Measurements from ENCODE around the gene PHYKPL. TPM values are rescaled to one million over a fixed set of nuclear protein-coding genes. Genes with fewer than 3 reads are reported as not detected.
A peak's percentile ranks its signal among the peaks of the same experiment; 100 is the strongest.
"Not testable (repeated sequence)": the region's sequence is repeated elsewhere in the genome, so short reads cannot be mapped to it uniquely, and the experiment has no call there.

Gene PHYKPL
- total and polyA plus RNA-seq, 8 donors = 71.9 to 155 (median 133) TPM

- Histone ChIP-seq H3K27ac (no peak overlapping the region), H3K4me1 (no peaks in the 10 kb centered on the region), H3K4me3 (no peak overlapping the region), H3K36me3 (no peaks in the 10 kb centered on the region), H3K9me3 (no peaks in the 10 kb centered on the region), H3K27me3 (no peaks in the 10 kb centered on the region)
- no peak for TF ChIP-seq CTCF (IDR thresholded peaks at IDR 0.05)
- intact Hi-C loops (cut with DNase I) = no loop called here
- peak in 1 of 4 donors; percentile 43 for DNase-seq
- ATAC-seq = no peak
Observed at GRCh38 chr5:178259623-178260536, 27.3 kb upstream of the PHYKPL start.

GRCh38 chr5:178257650-178258049 lies 25.0 kb upstream of the PHYKPL start:
- intact Hi-C loops (cut with DNase I) = no loop called here
- no peak for ATAC-seq

GRCh38 chr5:178256746-178257145 lies 24.1 kb upstream of the PHYKPL start:
- ATAC-seq (no peak), DNase-seq (no peak)
- Histone ChIP-seq H3K9me3 (no peaks in the 10 kb centered on the region), H3K27ac (no peak overlapping the region), H3K36me3 (no peaks in the 10 kb centered on the region), H3K4me1 (no peaks in the 10 kb centered on the region), H3K4me3 (no peak overlapping the region), H3K27me3 (no peaks in the 10 kb centered on the region)
- intact Hi-C loops (cut with DNase I) = no loop called here
- no peak for TF ChIP-seq CTCF (IDR thresholded peaks at IDR 0.05)

More at GRCh38 chr5:178257650-178258049, 25.0 kb upstream of the PHYKPL start:
- no peaks in the 10 kb centered on the region for H3K36me3 ChIP-seq
- no peaks in the 10 kb centered on the region for H3K9me3 ChIP-seq
- no peaks in the 10 kb centered on the region for H3K27me3 ChIP-seq
- no peaks in the 10 kb centered on the region for H3K4me1 ChIP-seq
- H3K27ac ChIP-seq = no peak overlapping the region
- TF ChIP-seq CTCF (IDR thresholded peaks at IDR 0.05) = no peak
- DNase-seq = no peak
- no peak overlapping the region for H3K4me3 ChIP-seq

- ATAC-seq; DNase-seq; intact Hi-C loops (cut with DNase I); H3K27ac ChIP-seq; H3K36me3 ChIP-seq; H3K4me3 ChIP-seq; H3K27me3 ChIP-seq; H3K4me1 ChIP-seq; H3K9me3 ChIP-seq: not testable (repeated sequence)
Observed at GRCh38 chr5:178253632-178254031, 21.0 kb upstream of the PHYKPL start.

DNA sequence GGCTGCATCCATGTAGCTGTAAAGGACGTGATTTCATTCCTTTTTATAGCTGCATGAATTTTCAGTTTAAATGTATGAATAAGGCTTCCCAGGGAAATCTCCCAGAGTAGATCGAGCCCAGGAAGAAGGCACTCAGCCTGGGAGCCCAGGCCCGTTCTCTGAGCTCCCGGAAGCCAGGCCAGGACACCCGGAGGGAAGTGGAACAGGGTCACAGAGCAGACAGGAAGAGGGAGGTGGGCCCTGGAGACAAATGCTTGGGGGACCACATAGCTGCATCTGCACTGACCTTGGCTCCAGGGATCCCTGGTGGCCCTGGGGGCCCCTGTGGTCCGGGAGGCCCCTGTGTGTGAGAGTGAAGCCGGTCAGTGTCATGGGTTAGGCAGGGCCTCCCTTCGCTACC lies 19.7 kb upstream of the PHYKPL start:
- Histone ChIP-seq H3K9me3 (no peaks in the 10 kb centered on the region), H3K4me1 (no peaks in the 10 kb centered on the region), H3K4me3 (no peak overlapping the region), H3K27ac (no peak overlapping the region), H3K36me3 (no peaks in the 10 kb centered on the region), H3K27me3 (no peaks in the 10 kb centered on the region)
- intact Hi-C loops (cut with DNase I) = no loop called here
- no peak for DNase-seq
- no peak for ATAC-seq
- TF ChIP-seq CTCF (IDR thresholded peaks at IDR 0.05) = no peak
